ENCODE measurements around the gene A2ML1. TPM values are rescaled to one million over a fixed set of nuclear protein-coding genes. Genes with fewer than 3 reads are reported as not detected.

The A2ML1 gene
- total RNA-seq, 4 donors from 2014 or later, result not detected

DNA sequence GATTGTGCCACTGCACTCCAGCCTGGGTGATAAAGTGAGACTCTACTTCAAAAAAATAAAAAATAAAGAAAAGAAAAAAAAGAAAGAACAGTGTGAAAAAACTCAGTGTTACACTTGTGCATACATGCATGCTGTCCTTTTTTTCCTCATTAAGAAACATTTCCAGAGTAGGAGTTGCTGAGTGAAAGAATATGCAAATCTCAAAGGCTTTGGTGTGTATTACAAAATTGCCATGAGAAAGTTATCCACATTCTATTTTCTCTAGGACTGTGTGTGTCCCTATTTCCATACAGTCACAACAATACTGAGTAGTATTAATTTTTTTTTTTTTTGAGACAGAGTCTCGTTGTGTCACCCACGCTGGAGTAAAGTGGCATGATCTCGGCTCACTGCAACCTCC is 830 bp upstream of the A2ML1 start:
- TF ChIP-seq, protein P1, sequence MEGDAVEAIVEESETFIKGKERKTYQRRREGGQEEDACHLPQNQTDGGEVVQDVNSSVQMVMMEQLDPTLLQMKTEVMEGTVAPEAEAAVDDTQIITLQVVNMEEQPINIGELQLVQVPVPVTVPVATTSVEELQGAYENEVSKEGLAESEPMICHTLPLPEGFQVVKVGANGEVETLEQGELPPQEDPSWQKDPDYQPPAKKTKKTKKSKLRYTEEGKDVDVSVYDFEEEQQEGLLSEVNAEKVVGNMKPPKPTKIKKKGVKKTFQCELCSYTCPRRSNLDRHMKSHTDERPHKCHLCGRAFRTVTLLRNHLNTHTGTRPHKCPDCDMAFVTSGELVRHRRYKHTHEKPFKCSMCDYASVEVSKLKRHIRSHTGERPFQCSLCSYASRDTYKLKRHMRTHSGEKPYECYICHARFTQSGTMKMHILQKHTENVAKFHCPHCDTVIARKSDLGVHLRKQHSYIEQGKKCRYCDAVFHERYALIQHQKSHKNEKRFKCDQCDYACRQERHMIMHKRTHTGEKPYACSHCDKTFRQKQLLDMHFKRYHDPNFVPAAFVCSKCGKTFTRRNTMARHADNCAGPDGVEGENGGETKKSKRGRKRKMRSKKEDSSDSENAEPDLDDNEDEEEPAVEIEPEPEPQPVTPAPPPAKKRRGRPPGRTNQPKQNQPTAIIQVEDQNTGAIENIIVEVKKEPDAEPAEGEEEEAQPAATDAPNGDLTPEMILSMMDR (IDR thresholded peaks at IDR 0.05; ENCODE audit: low read depth), result no peak

DNA sequence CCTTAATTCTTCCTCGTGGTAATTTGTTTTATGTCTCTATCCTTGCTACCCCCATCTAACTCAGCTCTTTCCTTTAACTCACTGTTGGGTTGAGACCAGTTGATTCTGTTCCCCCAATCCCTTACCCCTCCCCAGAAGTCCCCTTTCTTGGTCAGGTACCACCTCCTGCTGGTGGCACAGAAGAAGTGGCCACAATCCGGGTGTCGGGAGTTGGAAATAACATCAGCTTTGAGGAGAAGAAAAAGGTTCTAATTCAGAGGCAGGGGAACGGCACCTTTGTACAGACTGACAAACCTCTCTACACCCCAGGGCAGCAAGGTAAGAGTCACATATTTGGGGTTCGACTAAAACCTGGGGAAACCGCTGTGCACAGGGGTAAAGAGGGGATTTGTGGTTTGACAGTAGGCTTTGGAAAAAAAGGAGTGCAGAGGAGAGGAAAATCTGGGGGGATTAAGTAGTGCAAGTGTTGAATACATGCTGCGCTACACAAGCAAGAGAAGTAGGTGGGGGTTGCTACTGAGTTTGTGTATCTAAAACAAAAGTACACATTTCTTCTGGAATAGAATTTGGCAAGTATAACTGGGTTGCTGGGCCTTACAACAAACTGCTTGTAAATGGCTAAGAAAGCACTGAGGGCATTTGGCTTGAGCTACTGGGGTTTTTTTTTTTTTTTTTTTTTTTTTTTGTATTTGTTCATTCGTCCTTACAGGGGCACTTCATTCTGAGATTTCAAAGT is 1.3 kb downstream of the A2ML1 start:
- TF ChIP-seq, protein P1 (IDR thresholded peaks at IDR 0.05; ENCODE audit: low read depth), result no peak

DNA sequence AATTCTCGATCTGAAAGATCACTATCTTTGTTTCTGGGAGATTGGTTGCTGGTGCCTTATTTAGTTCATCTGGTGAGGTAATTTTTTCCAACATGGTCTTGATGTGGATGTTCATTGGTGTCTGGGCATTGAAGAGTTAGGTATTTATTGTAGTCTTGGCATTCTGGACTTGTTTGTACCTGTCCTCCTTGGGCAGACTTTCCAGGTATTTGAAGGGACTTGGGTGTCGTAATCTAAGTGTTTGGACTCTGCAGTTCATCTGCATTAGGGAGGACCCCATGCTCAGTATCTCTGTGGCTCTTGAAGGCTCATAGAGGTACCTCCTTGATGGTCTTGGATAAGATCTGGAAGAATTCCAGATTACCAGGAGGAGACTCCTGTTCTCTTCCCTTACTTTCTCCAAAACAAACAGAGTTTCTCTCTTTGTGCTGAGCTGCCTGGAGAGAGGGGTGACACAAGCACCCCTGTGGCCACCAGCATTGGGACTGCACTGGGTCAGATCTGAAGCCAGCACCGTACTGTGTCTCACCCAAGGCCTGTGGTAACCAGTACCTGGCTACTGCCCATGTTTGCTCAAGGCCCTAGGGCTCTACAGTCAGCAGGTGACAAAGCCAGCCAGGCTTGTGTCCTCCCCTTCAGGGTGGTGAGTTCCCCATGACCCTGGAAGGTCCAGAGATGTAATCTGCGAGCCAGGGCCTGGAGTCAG is 5.3 kb downstream of the A2ML1 start:
- TF ChIP-seq, protein P1 (IDR thresholded peaks at IDR 0.05; ENCODE audit: low read depth), result no peak

DNA sequence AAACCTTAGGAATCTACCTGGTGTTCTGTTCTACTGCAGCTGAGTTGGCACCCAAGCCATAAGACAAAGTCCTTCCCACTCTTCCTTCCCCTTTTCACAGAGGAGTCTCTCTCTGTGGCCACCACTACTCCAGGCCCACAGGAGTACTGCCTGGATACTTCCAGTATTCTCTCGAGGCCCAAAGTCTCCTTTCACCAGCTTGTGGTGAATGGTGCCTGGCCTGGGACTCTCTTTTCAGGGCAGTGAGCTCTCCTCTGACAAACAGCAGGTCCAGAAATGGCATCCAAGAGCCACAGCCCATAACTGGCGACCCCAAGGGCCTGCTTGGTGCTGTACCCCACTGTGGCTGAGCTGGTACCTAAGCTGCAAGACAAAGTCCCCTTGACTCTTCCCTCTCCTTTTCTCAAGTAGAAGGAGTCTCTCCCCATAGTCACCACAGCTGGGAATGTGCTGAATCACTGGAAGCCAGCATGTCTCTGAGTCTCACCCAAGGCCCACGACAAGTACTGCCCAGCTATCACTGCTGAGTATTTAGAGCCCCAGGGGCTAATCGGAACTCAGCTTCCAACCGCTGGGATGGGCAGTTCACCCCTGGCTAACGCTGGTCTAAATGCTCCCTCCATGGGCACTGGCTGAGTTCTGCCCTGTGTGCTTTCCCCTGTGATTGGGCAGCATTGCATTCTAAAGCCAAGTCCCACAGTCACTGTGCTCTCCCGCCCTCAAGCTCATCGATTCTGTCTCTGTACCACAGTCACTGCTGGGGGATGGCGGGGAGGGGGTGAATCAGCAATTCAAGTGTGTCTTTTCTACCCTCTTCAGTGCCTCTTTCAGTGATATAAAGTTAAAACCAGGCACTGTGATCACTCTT is 6.1 kb downstream of the A2ML1 start:
- TF ChIP-seq, protein P1 (IDR thresholded peaks at IDR 0.05; ENCODE audit: low read depth), result no peak

DNA sequence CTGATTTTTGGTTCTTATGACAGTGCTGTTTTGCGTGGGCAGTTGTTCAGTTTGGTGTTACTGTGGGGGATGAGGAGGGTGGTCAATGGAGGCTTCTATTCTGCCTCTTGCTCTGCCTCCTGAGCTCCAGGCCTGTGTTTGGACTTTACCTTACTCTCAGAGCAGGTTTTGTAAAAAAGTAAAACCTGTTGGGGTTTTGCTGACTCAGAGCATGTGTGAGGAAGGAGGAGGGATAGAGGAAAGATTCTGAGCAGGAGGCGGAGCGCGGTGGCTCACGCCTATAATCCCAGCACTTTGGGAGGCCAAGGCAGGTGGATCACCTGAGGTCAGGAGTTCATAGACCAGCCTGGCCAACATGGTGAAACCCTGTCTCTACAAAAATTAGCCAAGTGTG is 6.7 kb downstream of the A2ML1 start:
- TF ChIP-seq, protein P1 (IDR thresholded peaks at IDR 0.05; ENCODE audit: low read depth), result no peak

DNA sequence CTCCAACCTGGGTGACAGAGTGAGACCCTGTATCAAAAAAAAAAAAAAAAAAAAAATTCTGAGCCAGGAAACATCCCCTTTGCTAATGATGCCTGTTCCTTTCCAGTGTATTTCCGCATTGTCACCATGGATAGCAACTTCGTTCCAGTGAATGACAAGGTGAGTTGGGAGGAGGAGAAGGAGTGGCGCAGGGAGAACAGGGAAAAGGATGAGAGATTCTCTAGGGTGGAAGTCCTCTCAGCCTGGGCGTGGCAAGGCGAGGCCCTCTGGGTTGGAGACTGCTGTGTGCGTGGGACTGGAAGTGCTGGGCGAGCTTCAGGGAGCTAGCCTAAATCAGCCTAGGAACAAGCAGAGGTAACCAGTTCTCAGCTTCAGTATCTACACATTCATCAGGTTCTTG is 7.2 kb downstream of the A2ML1 start:
- TF ChIP-seq, protein P1 (IDR thresholded peaks at IDR 0.05; ENCODE audit: low read depth), result no peak

DNA sequence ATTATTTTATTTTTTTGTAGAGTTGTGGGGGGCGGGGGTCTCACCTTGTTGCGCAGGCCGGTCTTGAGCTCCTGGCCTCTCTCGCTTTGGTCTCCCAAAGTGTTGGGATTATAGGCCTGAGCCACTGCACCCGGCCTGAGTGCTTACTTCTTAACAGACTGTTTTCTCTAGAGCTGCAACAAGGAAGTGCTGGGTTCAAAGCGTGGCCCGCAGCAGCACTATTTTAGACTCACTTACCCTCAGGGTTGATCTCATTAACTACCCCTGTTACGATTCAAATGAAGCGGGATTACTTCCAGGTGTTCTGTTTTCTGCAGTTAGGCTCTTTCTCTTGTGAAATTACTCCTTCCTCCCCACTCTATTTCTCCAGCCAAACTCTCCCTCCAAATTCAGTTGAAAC is 8.7 kb downstream of the A2ML1 start:
- TF ChIP-seq, protein P1 (IDR thresholded peaks at IDR 0.05; ENCODE audit: low read depth), result no peak

All from subcutaneous adipose tissue (tissue), 4 donors.